C4-2B (cell line): ENCODE results near the gene DBNL.

Experiments used
- H3K27ac ChIP-seq: fragments of 450-650 bp; 2 replicates; pipeline ENCODE4 v1.5.1; 2017
- CTCF ChIP-seq: fragments of 450-650 bp; conservative IDR thresholded peaks from 2 replicates; pipeline ENCODE4 v1.5.1; 2017; ENCODE audit warnings: mild to moderate bottlenecking
- ZFX ChIP-seq: fragments of 450-650 bp; IDR thresholded peaks from 2 replicates; pipeline ENCODE4 v1.6.1; 2017

DBNL gene

GRCh38 chr7:44106311-44107065 is 62.0 kb downstream of the DBNL start:
- no peak overlapping the region for H3K27ac ChIP-seq
- no peak for TF ChIP-seq CTCF

GRCh38 chr7:44107116-44107960 is 62.8 kb downstream of the DBNL start:
- TF ChIP-seq CTCF (no peak), ZFX (no peak)
- H3K27ac ChIP-seq = no peak overlapping the region

- H3K27ac ChIP-seq = no peak overlapping the region
- TF ChIP-seq ZFX = no peak
- no peak for TF ChIP-seq CTCF
Observed at GRCh38 chr7:44107961-44108767, 63.7 kb downstream of the DBNL start.

- TF ChIP-seq ZFX (no peak), CTCF (no peak)
- no peak overlapping the region for H3K27ac ChIP-seq
Observed at GRCh38 chr7:44108768-44109750, 64.6 kb downstream of the DBNL start.

GRCh38 chr7:44109991-44110390 is 65.5 kb downstream of the DBNL start:
- no peak overlapping the region for H3K27ac ChIP-seq
- TF ChIP-seq ZFX = no peak
- no peak for TF ChIP-seq CTCF

GRCh38 chr7:44110719-44111635 is 66.5 kb downstream of the DBNL start:
- H3K27ac ChIP-seq = no peak overlapping the region
- TF ChIP-seq CTCF (no peak), ZFX (no peak)
